Gastroesophageal sphincter (tissue), 3 donors: ENCODE results near the gene GALNT17.

ENCODE experiments used
- CTCF ChIP-seq, 4 experiments: fragments of 200-600 bp in 2 of 4; fragments of 450-650 bp in 2 of 4; sonication (generic) in 1 of 4; IDR thresholded peaks; one replicate each; pipeline ENCODE4 v1.5.1; 2017 to 2019; ENCODE audit warnings: antibody characterized with exemption in 4 of 4, mild to moderate bottlenecking in 2 of 4, moderate library complexity in 2 of 4
- POLR2A ChIP-seq, 2 donors: fragments of 450-650 bp; IDR thresholded peaks; one replicate each; pipeline ENCODE4 v1.6.1; 2017; ENCODE audit warnings: antibody characterized with exemption in 2 of 2, mild to moderate bottlenecking in 2 of 2, moderate library complexity in 1 of 2
- POLR2AphosphoS5 ChIP-seq: sonication (generic); formaldehyde crosslinking; IDR thresholded peaks from one replicate; pipeline ENCODE4 v1.6.1; 2017; ENCODE audit warnings: antibody characterized with exemption

- TF ChIP-seq CTCF (IDR thresholded peaks at IDR 0.05) (no peak), POLR2A (IDR thresholded peaks at IDR 0.05) (no peak), POLR2AphosphoS5 (no peak)
These were observed 608.2 kb downstream of the GALNT17 start for GRCh38 chr7:71740174-71740560.
